Uterus (tissue), 2 donors: ENCODE data around the gene STK38.

ENCODE experiments used
- CTCF ChIP-seq, 4 experiments: fragments of 200-600 bp in 2 of 4; fragments of 450-650 bp in 2 of 4; sonication (generic) in 2 of 4; IDR thresholded peaks; one replicate each; pipeline ENCODE4 v1.5.1; 2016 to 2019; ENCODE audit warnings: antibody characterized with exemption in 4 of 4, mild to moderate bottlenecking in 2 of 4, moderate library complexity in 1 of 4
- POLR2A ChIP-seq, 2 donors: fragments of 450-650 bp; IDR thresholded peaks; one replicate each; pipeline ENCODE4 v1.6.1; 2016; ENCODE audit warnings: antibody characterized with exemption in 2 of 2, mild to moderate bottlenecking in 1 of 2, moderate library complexity in 1 of 2

DNA sequence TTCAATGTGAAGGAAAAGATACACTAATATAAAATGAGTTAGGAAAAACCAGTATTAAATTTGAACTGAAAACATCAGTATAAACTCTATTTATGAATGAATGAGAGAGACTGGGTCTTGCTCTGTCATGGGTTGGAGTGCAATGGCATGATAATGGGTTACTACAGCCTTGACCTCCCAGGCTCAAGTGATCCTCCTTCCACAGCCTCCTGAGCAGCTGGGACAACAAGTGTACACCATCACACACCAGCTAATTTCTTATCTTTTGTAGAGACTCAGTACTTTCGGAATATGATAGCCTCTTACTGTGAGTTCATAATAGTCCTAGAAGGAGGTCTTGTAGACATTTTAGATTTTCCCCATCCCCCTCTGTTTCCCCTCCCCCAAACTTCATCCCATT, 83.0 kb downstream of the STK38 start:
- TF ChIP-seq CTCF (IDR thresholded peaks at IDR 0.05) (no peak), POLR2A (IDR thresholded peaks at IDR 0.05) (no peak)
